HepG2 (cell line): ENCODE data around the gene IL4I1. TPM values are rescaled to one million over a fixed set of nuclear protein-coding genes. Genes with fewer than 3 reads are reported as not detected.

Experiments
- CREM ChIP-seq, 2 experiments: sonication (generic) in 1 of 2; formaldehyde crosslinking in 1 of 2; IDR thresholded peaks; 2 replicates each; pipeline versions ENCODE4 v1.4.0 to v1.6.1; 2016 to 2020; ENCODE audit warnings: antibody characterized with exemption in 1 of 2, mild to moderate bottlenecking in 1 of 2, missing genetic modification reagents in 1 of 2
- DDIT3 ChIP-seq: sonication (generic); formaldehyde crosslinking; IDR thresholded peaks from 2 replicates; pipeline ENCODE4 v1.4.0; 2020; ENCODE audit warnings: mild to moderate bottlenecking, missing genetic modification reagents
- ELF1 ChIP-seq: sonication (generic); formaldehyde crosslinking; IDR thresholded peaks from 2 replicates; pipeline ENCODE4 v1.4.0; 2020; ENCODE audit warnings: missing genetic modification reagents
- HNF1B ChIP-seq: sonication (generic); formaldehyde crosslinking; IDR thresholded peaks from 2 replicates; pipeline ENCODE4 v1.5.1; 2020; ENCODE audit warnings: mild to moderate bottlenecking, moderate library complexity, missing genetic modification reagents
- HOXA7 ChIP-seq: sonication (generic); formaldehyde crosslinking; IDR thresholded peaks from 2 replicates; pipeline ENCODE4 v1.8.1; 2022; ENCODE audit warnings: mild to moderate bottlenecking, missing genetic modification reagents, moderate library complexity
- KDM5A ChIP-seq: fragments of 200-600 bp; sonication (generic); IDR thresholded peaks from 2 replicates; pipeline ENCODE4 v1.7.0; 2018; ENCODE audit warnings: antibody characterized with exemption, mild to moderate bottlenecking, low read length, borderline replicate concordance
- KLF16 ChIP-seq, 2 experiments: sonication (generic) in 1 of 2; formaldehyde crosslinking in 1 of 2; IDR thresholded peaks; 2 replicates each; pipeline versions ENCODE4 v1.6.1 to v1.8.0; 2016 to 2023; ENCODE audit warnings: missing genetic modification reagents in 2 of 2, missing compliant biosample characterization in 1 of 2
- KLF9 ChIP-seq: IDR thresholded peaks from 2 replicates; pipeline ENCODE4 v1.6.1; 2016; ENCODE audit warnings: low read depth
- PAX8 ChIP-seq: sonication (generic); formaldehyde crosslinking; IDR thresholded peaks from 2 replicates; pipeline ENCODE4 v1.8.0; 2022; ENCODE audit warnings: mild to moderate bottlenecking, missing genetic modification reagents, borderline replicate concordance
- TOE1 ChIP-seq: sonication (generic); formaldehyde crosslinking; IDR thresholded peaks from 2 replicates; pipeline ENCODE4 v1.4.0; 2020; ENCODE audit warnings: mild to moderate bottlenecking, missing genetic modification reagents
- ZBTB25 ChIP-seq: IDR thresholded peaks from 2 replicates; pipeline ENCODE4 v1.6.1; 2018; ENCODE audit warnings: missing genetic modification reagents
- ZFP82 ChIP-seq: sonication (generic); formaldehyde crosslinking; IDR thresholded peaks from 2 replicates; pipeline ENCODE4 v1.5.1; 2020; ENCODE audit warnings: mild to moderate bottlenecking, missing genetic modification reagents, borderline replicate concordance
- ZFP91 ChIP-seq: sonication (generic); formaldehyde crosslinking; IDR thresholded peaks from 2 replicates; pipeline ENCODE4 v1.9.0; 2022; ENCODE audit warnings: missing genetic modification reagents, mild to moderate bottlenecking, borderline replicate concordance
- ZNF280D ChIP-seq: sonication (generic); formaldehyde crosslinking; IDR thresholded peaks from 2 replicates; pipeline ENCODE4 v1.5.1; 2020; ENCODE audit warnings: mild to moderate bottlenecking, missing genetic modification reagents
- ZNF354B ChIP-seq: sonication (generic); formaldehyde crosslinking; IDR thresholded peaks from 2 replicates; pipeline ENCODE4 v1.8.0; 2022; ENCODE audit warnings: mild to moderate bottlenecking, missing genetic modification reagents
- ZNF615 ChIP-seq: sonication (generic); formaldehyde crosslinking; IDR thresholded peaks from 2 replicates; pipeline ENCODE4 v1.5.0; 2020; ENCODE audit warnings: mild to moderate bottlenecking, missing genetic modification reagents, borderline replicate concordance
- ZNF691 ChIP-seq: sonication (generic); formaldehyde crosslinking; IDR thresholded peaks from 2 replicates; pipeline ENCODE4 v1.4.0; 2020; ENCODE audit warnings: missing genetic modification reagents, low read depth, mild to moderate bottlenecking, borderline replicate concordance
- ZNF75D ChIP-seq: sonication (generic); formaldehyde crosslinking; IDR thresholded peaks from 2 replicates; pipeline ENCODE4 v1.8.1; 2023; ENCODE audit warnings: missing genetic modification reagents, mild to moderate bottlenecking, borderline replicate concordance
- polyA plus RNA-seq, 8 experiments: library from polyadenylated mRNA; depleted of rRNA in 3 of 8; stranded (reverse) in 7 of 8; unstranded in 1 of 8; fragments of >200 nt; fragmentation: Illumina TruSeq in 4 of 8; extraction: Trizol in 4 of 8; gene quantifications; 2 replicates each; pipeline versions ENCODE4 v1.2.1 to v1.2.3, GENCODE V29; 2011 to 2016; ENCODE audit warnings: low read depth in 4 of 8, missing spikeins in 1 of 8, mixed read lengths in 1 of 8; ENCODE audit not compliant: insufficient read depth in 1 of 8
- total RNA-seq, 5 experiments: library from RNA; depleted of rRNA; stranded (reverse); fragments of >200 nt; fragmentation: Illumina TruSeq; extraction: Trizol; gene quantifications; 2 replicates each; pipeline ENCODE4 v1.2.3, GENCODE V29; 2016; ENCODE audit warnings: low read depth in 1 of 5

The IL4I1 gene
- total and polyA plus RNA-seq, 2 of the 13 experiments (the other 11 are each of a cell fraction or from before 2014, with no cell fraction given) = not detected

- TF ChIP-seq DDIT3 (CRISPR knock-in tag) (no peak), ZBTB25 (peak; percentile 84), KLF9 (peak; percentile 22; the same call in 1 of the 2 replicates), ZFP91 (CRISPR knock-in tag) (0 out of 2 replicates have a peak, but pooled peaks have one; percentile 5), KLF16 (CRISPR knock-in tag; IDR thresholded peaks at IDR 0.05) (peak in 1 of 2 experiments; percentile 75; a peak in 1 of 4 replicates), ZNF691 (CRISPR knock-in tag) (peak; percentile 19; the same call in 1 of the 2 replicates), ZNF75D (CRISPR knock-in tag) (no peak), HNF1B (peak; percentile 55), KDM5A (peak; percentile 84), HOXA7 (no peak), PAX8 (CRISPR knock-in tag) (0 out of 2 replicates have a peak, but pooled peaks have one; percentile 13), TOE1 (CRISPR knock-in tag) (no peak), ZNF354B (0 out of 2 replicates have a peak, but pooled peaks have one; percentile 25), ZFP82 (CRISPR knock-in tag) (peak; percentile 10; the same call in 1 of the 2 replicates), ZNF615 (CRISPR knock-in tag) (no peak), CREM (IDR thresholded peaks at IDR 0.05) (peak; percentile 95), CREM (CRISPR knock-in tag; IDR thresholded peaks at IDR 0.05) (peak; percentile 66; the same call in 1 of the 2 replicates), ELF1 (peak; percentile 87), ZNF280D (CRISPR knock-in tag) (no peak; the same call in 1 of the 2 replicates)
Observed at GRCh38 chr19:49877020-49877878, 19.4 kb downstream of the IL4I1 start, which contains the start of the genes AKT1S1 and TBC1D17 (continued).
